MCF 10A (cell line): Measurements from ENCODE around the gene YWHAB. TPM values are rescaled to one million over a fixed set of nuclear protein-coding genes. Genes with fewer than 3 reads are reported as not detected.
A peak's percentile ranks its signal among the peaks of the same experiment; 100 is the strongest.

Experiments
- BruUV-seq: library from RNA; stranded (reverse); fragments of 400-500 nt; replicated peaks from 2 replicates; lab custom pipeline; 2021; lab: Mats Ljungman, UMichigan
- CTCF ChIA-PET: fragments of 300-600 bp; sonication (Branson Sonifier 250); formaldehyde crosslinking; extraction: SDS; loops from one replicate; lab custom pipeline; 2021; ENCODE audit warnings: antibody characterized with exemption, inconsistent platforms; lab: Yijun Ruan, JAX
- POLR2A ChIA-PET: fragments of 300-600, 350-650 bp; sonication (Branson Sonifier 250); formaldehyde crosslinking; extraction: SDS; loops from one replicate; lab custom pipeline; 2020; ENCODE audit warnings: antibody characterized with exemption, inconsistent platforms; lab: Yijun Ruan, JAX
- DNase-seq: peaks from one replicate; pipeline ENCODE4 v3.0.0-alpha.2; 2018; ENCODE audit not compliant: unreplicated experiment
- H3K27ac Mint-ChIP-seq: one replicate; pipeline ENCODE4 v1.8.0; 2022; ENCODE audit warnings: mild to moderate bottlenecking, low read depth, mixed read lengths; ENCODE audit not compliant: unreplicated experiment
- H3K27me3 Mint-ChIP-seq: one replicate; pipeline ENCODE4 v1.8.0; 2022; ENCODE audit warnings: mixed read lengths; ENCODE audit not compliant: insufficient read depth, unreplicated experiment
- H3K36me3 Mint-ChIP-seq: one replicate; pipeline ENCODE4 v1.8.0; 2022; ENCODE audit warnings: mild to moderate bottlenecking, moderate library complexity, mixed read lengths; ENCODE audit not compliant: insufficient read depth, unreplicated experiment
- H3K4me1 Mint-ChIP-seq: one replicate; pipeline ENCODE4 v1.8.0; 2022; ENCODE audit warnings: mixed read lengths; ENCODE audit not compliant: insufficient read depth, unreplicated experiment
- H3K4me3 Mint-ChIP-seq: one replicate; pipeline ENCODE4 v1.8.0; 2022; ENCODE audit warnings: mild to moderate bottlenecking, moderate library complexity, mixed read lengths; ENCODE audit not compliant: unreplicated experiment
- H3K9me3 Mint-ChIP-seq: one replicate; pipeline ENCODE4 v1.8.0; 2022; ENCODE audit warnings: mixed read lengths; ENCODE audit not compliant: unreplicated experiment
- CTCF ChIP-seq: fragments of 200-600 bp; IDR thresholded peaks from one replicate; pipeline ENCODE4 v1.8.0; 2022; ENCODE audit warnings: antibody characterized with exemption, mild to moderate bottlenecking; ENCODE audit not compliant: unreplicated experiment
- intact Hi-C: fragments of 100-400 bp; cut with micrococcal nuclease; formaldehyde crosslinking; loops from 2 replicates; pipeline ENCODE4 v1.14.1; 2022
- total RNA-seq: library from RNA; stranded (reverse); gene quantifications from 2 replicates; pipeline ENCODE4 v1.2.3, GENCODE V29; 2022

YWHAB gene
- total RNA-seq, 1 experiment from 2014 or later = 235 TPM

GRCh38 chr20:44888226-44889103 is 3.0 kb downstream of the YWHAB start:
- ChIA-PET CTCF (interaction anchor here (0.5 to 1.3 kb wide), 11 partner anchors 9 to 207 kb away, joined by 3 to 6 read pairs (median 3); partner anchors contain the start of genes STK4 and TOMM34), POLR2A (interaction anchor here (0.6 to 3.2 kb wide), 13 partner anchors 14 to 1238 kb away, joined by 3 to 24 read pairs (median 4); partner anchors contain the start of genes STK4 and TOMM34)
- Mint-ChIP-seq H3K27ac (no peak overlapping the region), H3K4me3 (peak overlapping the region; percentile 28), H3K36me3 (peaks cover 18% of the 10 kb centered on the region), H3K9me3 (no peaks in the 10 kb centered on the region), H3K4me1 (peaks cover 23% of the 10 kb centered on the region), H3K27me3 (no peaks in the 10 kb centered on the region)
- no peak for DNase-seq
- BruUV-seq = no TSS peak
- peak; percentile 8 for TF ChIP-seq CTCF
- intact Hi-C loops = loop anchor here (5.0 kb wide), 1 partner anchor 404 kb away; no protein-coding TSS in a partner anchor

DNA sequence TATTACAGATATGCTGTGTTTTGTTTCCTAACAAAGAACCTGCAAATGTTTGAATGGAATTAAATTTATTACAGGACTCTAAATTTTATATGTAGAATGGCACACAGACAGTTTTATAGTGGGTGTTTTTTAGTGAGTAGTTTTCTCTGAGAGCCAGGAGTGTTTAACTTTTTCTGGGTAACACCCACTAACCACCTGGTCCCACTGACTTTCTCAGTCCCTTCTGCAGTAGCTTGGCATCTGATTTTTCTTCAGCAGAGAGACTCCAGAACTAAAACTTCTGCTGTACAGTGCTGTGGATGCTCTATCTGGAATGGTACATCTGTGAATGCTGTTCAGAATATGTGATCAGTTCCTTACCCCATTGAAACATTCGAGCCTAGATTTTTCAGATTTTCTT is 6.3 kb downstream of the YWHAB start:
- CTCF ChIA-PET = interaction anchor here (0.5 to 1.4 kb wide), 6 partner anchors 10 to 425 kb away, joined by 3 to 7 read pairs (median 4); partner anchors contain the start of gene TOMM34
- no peak overlapping the region for H3K4me3 Mint-ChIP-seq

GRCh38 chr20:44894959-44895358 is 9.5 kb downstream of the YWHAB start:
- H3K4me3 Mint-ChIP-seq = no peak overlapping the region
- no peak for DNase-seq
- no peak overlapping the region for H3K27ac Mint-ChIP-seq
- H3K27me3 Mint-ChIP-seq = no peaks in the 10 kb centered on the region
- peaks cover 16% of the 10 kb centered on the region for H3K36me3 Mint-ChIP-seq
- no TSS peak for BruUV-seq
- TF ChIP-seq CTCF = no peak
- ChIA-PET POLR2A (interaction anchor here (0.7 to 2.1 kb wide), 5 partner anchors 10 to 145 kb away, joined by 3 to 8 read pairs (median 4); partner anchors contain the start of genes PABPC1L, STK4, TOMM34 and YWHAB), CTCF (interaction anchor here (0.6 to 1.5 kb wide), 3 partner anchors 10 to 415 kb away, joined by 3 to 4 read pairs (median 3); partner anchors contain the start of gene YWHAB)
- intact Hi-C loops = no loop called here
- no peaks in the 10 kb centered on the region for H3K9me3 Mint-ChIP-seq
- H3K4me1 Mint-ChIP-seq = peaks cover 40% of the 10 kb centered on the region

More for the DNA sequence above, 6.3 kb downstream of the YWHAB start:
- peaks cover 44% of the 10 kb centered on the region for H3K4me1 Mint-ChIP-seq
- BruUV-seq = no TSS peak
- no peaks in the 10 kb centered on the region for H3K27me3 Mint-ChIP-seq
- H3K27ac Mint-ChIP-seq = no peak overlapping the region
- peaks cover 18% of the 10 kb centered on the region for H3K36me3 Mint-ChIP-seq
- no peak for TF ChIP-seq CTCF
- intact Hi-C loops = no loop called here
- DNase-seq = no peak
- H3K9me3 Mint-ChIP-seq = no peaks in the 10 kb centered on the region
- POLR2A ChIA-PET = interaction anchor here (1.3 to 2.5 kb wide), 2 partner anchors 17 to 74 kb away, joined by 4 to 10 read pairs; partner anchors contain the start of genes PABPC1L and STK4

- intact Hi-C loops = no loop called here
- Mint-ChIP-seq H3K9me3 (no peaks in the 10 kb centered on the region), H3K27ac (no peak overlapping the region), H3K4me1 (peaks cover 47% of the 10 kb centered on the region), H3K36me3 (peaks cover 17% of the 10 kb centered on the region), H3K4me3 (no peak overlapping the region), H3K27me3 (no peaks in the 10 kb centered on the region)
- ChIA-PET CTCF (interaction anchor here (0.7 to 1.6 kb wide), 4 partner anchors 20 to 1236 kb away, joined by 3 to 5 read pairs (median 3); no protein-coding TSS in a partner anchor), POLR2A (interaction anchor here (1.2 to 2.1 kb wide), 4 partner anchors 11 to 63 kb away, joined by 3 to 13 read pairs (median 8); partner anchors contain the start of genes PABPC1L, TOMM34 and YWHAB)
- TF ChIP-seq CTCF = no peak
- BruUV-seq = no TSS peak
- DNase-seq = peak; percentile 38
Measured at GRCh38 chr20:44896583-44896982, 11.1 kb downstream of the YWHAB start.
